ENCODE measurements around the gene SMAD6. TPM values are rescaled to one million over a fixed set of nuclear protein-coding genes. Genes with fewer than 3 reads are reported as not detected.

Gene SMAD6
- total RNA-seq, 1 donor from 2014 or later: 0.79 TPM

GRCh38 chr15:66692808-66693596 is 9.0 kb upstream of the SMAD6 start:
- FAIRE-seq: no peak
- Histone ChIP-seq H3K4me3 (ENCODE audit: low read depth, low read length) (no peak overlapping the region), H3K36me3 (ENCODE audit: control insufficient read depth, insufficient read depth, low read length) (no peaks in the 10 kb centered on the region), H3K27me3 (ENCODE audit: control insufficient read depth, insufficient read depth, low read length) (no peaks in the 10 kb centered on the region)
- DNase-seq (ENCODE audit: low read depth): peak; percentile 41
- no peak for TF ChIP-seq CTCF (IDR thresholded peaks at IDR 0.05; ENCODE audit: insufficient read depth, low read length, severe bottlenecking)

GRCh38 chr15:66696770-66697169 is 5.3 kb upstream of the SMAD6 start:
- H3K27me3 ChIP-seq (ENCODE audit: control insufficient read depth, insufficient read depth, low read length): no peaks in the 10 kb centered on the region
- DNase-seq (ENCODE audit: low read depth): no peak
- no peaks in the 10 kb centered on the region for H3K36me3 ChIP-seq (ENCODE audit: control insufficient read depth, insufficient read depth, low read length)
- no peak for FAIRE-seq
- no peak overlapping the region for H3K4me3 ChIP-seq (ENCODE audit: low read depth, low read length)
- no peak for TF ChIP-seq CTCF (IDR thresholded peaks at IDR 0.05; ENCODE audit: insufficient read depth, low read length, severe bottlenecking)

- Histone ChIP-seq H3K36me3 (ENCODE audit: control insufficient read depth, insufficient read depth, low read length) (no peaks in the 10 kb centered on the region), H3K4me3 (ENCODE audit: low read depth, low read length) (no peak overlapping the region), H3K27me3 (ENCODE audit: control insufficient read depth, insufficient read depth, low read length) (peaks cover 4% of the 10 kb centered on the region)
- no peak for FAIRE-seq
- peak; percentile 91 for TF ChIP-seq CTCF (IDR thresholded peaks at IDR 0.05; ENCODE audit: insufficient read depth, low read length, severe bottlenecking)
- DNase-seq (ENCODE audit: low read depth): peak; percentile 52
These were observed 3.6 kb upstream of the SMAD6 start for GRCh38 chr15:66698318-66698961.

DNA sequence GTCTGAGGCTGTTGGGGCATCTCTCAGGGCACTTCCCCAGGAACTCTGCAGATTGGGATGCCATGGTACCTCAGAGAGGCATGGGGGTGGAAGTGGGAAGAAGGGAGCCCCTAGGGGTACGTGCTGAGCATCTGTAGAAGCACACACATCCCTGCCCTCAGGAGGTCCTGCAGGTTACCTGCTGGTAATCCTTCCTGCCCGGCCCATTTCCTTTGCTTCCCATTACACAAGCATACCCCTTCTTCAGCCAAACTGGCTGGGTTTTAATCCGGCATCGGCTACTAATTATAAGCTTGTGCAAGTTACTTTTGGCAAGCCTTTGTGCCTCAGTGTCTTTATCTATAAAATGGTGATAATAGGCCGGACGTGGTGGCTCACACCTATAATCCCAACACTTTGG is 3.1 kb upstream of the SMAD6 start:
- no peak overlapping the region for H3K4me3 ChIP-seq (ENCODE audit: low read depth, low read length)
- DNase-seq (ENCODE audit: low read depth): no peak
- FAIRE-seq: no peak
- no peak for TF ChIP-seq CTCF (IDR thresholded peaks at IDR 0.05; ENCODE audit: insufficient read depth, low read length, severe bottlenecking)
- H3K36me3 ChIP-seq (ENCODE audit: control insufficient read depth, insufficient read depth, low read length): no peaks in the 10 kb centered on the region
- H3K27me3 ChIP-seq (ENCODE audit: control insufficient read depth, insufficient read depth, low read length): peaks cover 4% of the 10 kb centered on the region

DNA sequence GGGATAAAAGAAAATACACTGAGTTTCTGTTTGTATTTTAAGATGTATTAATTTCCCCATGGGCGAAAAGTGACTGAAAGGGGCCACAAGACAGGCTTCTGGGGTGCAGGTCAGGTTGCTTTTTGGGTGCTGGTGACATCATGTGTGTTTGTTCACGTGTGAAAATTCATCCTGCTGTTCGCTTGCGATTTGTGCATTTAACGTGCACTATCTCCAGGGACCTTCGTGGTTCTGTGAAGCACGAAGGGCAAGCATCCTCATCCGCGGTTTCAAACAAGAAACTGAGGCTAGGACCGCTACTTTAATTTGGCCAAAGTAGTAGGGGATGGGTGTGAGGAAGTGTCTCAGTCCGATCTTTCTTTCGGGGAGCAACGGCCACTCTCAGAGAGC is 1.6 kb upstream of the SMAD6 start:
- Histone ChIP-seq H3K4me3 (ENCODE audit: low read depth, low read length) (peak overlapping the region; percentile 59), H3K36me3 (ENCODE audit: control insufficient read depth, insufficient read depth, low read length) (no peaks in the 10 kb centered on the region), H3K27me3 (ENCODE audit: control insufficient read depth, insufficient read depth, low read length) (peaks cover 8% of the 10 kb centered on the region)
- FAIRE-seq (no peak), DNase-seq (ENCODE audit: low read depth) (no peak)
- no peak for TF ChIP-seq CTCF (IDR thresholded peaks at IDR 0.05; ENCODE audit: insufficient read depth, low read length, severe bottlenecking)

Data from bronchial epithelial cell (primary cell).